NCI-H2227 treated with DMSO at 0.1 percent for 48 hours (cell line): ENCODE measurements around the gene N4BP2L2.
"Not testable (repeated sequence)": the region's sequence is repeated elsewhere in the genome, so short reads cannot be mapped to it uniquely, and the experiment has no call there.

Source experiments
- DNase-seq: peaks from one replicate; lab custom pipeline; 2025; lab: John Stamatoyannopoulos, UW

The N4BP2L2 gene

GRCh38 chr13:32538621-32539246 is at the start of gene N4BP2L2:
TSS of gene N4BP2L2 (minus strand) at chr13:32538795. CDS start at chr13:32537027, 1,768 bp downstream.
- peak; percentile 92 for DNase-seq

- no peak for DNase-seq
Observed at GRCh38 chr13:32587811-32588170, 49.2 kb upstream of the N4BP2L2 start.

GRCh38 chr13:32587011-32587810 is 48.6 kb upstream of the N4BP2L2 start:
- DNase-seq: peak; percentile 12

GRCh38 chr13:32586080-32586900 is 47.7 kb upstream of the N4BP2L2 start, which contains the start of gene PDS5B:
TSS of gene PDS5B (plus strand) at chr13:32586452. CDS start at chr13:32648773, 62,321 bp downstream.
- peak; percentile 82 for DNase-seq

GRCh38 chr13:32585550-32586079 is 47.0 kb upstream of the N4BP2L2 start:
- DNase-seq: no peak

GRCh38 chr13:32582991-32583390 is 44.4 kb upstream of the N4BP2L2 start:
- DNase-seq: no peak

- no peak for DNase-seq
Observed at GRCh38 chr13:32582281-32582680, 43.7 kb upstream of the N4BP2L2 start.

- no peak for DNase-seq
Observed at GRCh38 chr13:32581177-32581786, 42.7 kb upstream of the N4BP2L2 start.

- DNase-seq: no peak
Observed at GRCh38 chr13:32577032-32577431, 38.4 kb upstream of the N4BP2L2 start.

GRCh38 chr13:32575687-32576086 is 37.1 kb upstream of the N4BP2L2 start:
- DNase-seq: not testable (repeated sequence)

GRCh38 chr13:32560842-32561241 is 22.2 kb upstream of the N4BP2L2 start:
- not testable (repeated sequence) for DNase-seq

GRCh38 chr13:32555613-32556012 is 17.0 kb upstream of the N4BP2L2 start:
- no peak for DNase-seq

GRCh38 chr13:32553720-32554119 is 15.1 kb upstream of the N4BP2L2 start:
- no peak for DNase-seq

- DNase-seq: no peak
Observed at GRCh38 chr13:32549788-32550187, 11.2 kb upstream of the N4BP2L2 start.

- no peak for DNase-seq
Observed at GRCh38 chr13:32548837-32549236, 10.2 kb upstream of the N4BP2L2 start.

GRCh38 chr13:32545083-32545482 is 6.5 kb upstream of the N4BP2L2 start:
- no peak for DNase-seq

GRCh38 chr13:32542221-32542620 is 3.6 kb upstream of the N4BP2L2 start:
- no peak for DNase-seq

- peak; percentile 13 for DNase-seq
Observed at GRCh38 chr13:32538143-32538620, 413 bp downstream of the N4BP2L2 start.

GRCh38 chr13:32537580-32538142 is 934 bp downstream of the N4BP2L2 start:
- DNase-seq: no peak

- no peak for DNase-seq
Observed at GRCh38 chr13:32535748-32536147, 2.8 kb downstream of the N4BP2L2 start.

- DNase-seq: no peak
Observed at GRCh38 chr13:32535115-32535514, 3.5 kb downstream of the N4BP2L2 start.
